NCI-H82 treated with DMSO at 0.1 percent for 48 hours (cell line): ENCODE measurements around the gene FARP2.
"Not testable (repeated sequence)": the region's sequence is repeated elsewhere in the genome, so short reads cannot be mapped to it uniquely, and the experiment has no call there.

Experiments
- DNase-seq: peaks from one replicate; lab custom pipeline; 2025; ENCODE audit not compliant: unreplicated experiment; lab: John Stamatoyannopoulos, UW

Gene FARP2

GRCh38 chr2:241501099-241501541 lies 145.0 kb downstream of the FARP2 start:
- DNase-seq: no peak

GRCh38 chr2:241501551-241501950 lies 145.5 kb downstream of the FARP2 start:
- no peak for DNase-seq

GRCh38 chr2:241502281-241502680 lies 146.2 kb downstream of the FARP2 start:
- no peak for DNase-seq

- no peak for DNase-seq
Measured at GRCh38 chr2:241503776-241504392, 147.8 kb downstream of the FARP2 start.

- DNase-seq: no peak
Measured at GRCh38 chr2:241505086-241505780, 149.1 kb downstream of the FARP2 start.

- no peak for DNase-seq
Measured at GRCh38 chr2:241505781-241506201, 149.7 kb downstream of the FARP2 start.

GRCh38 chr2:241506317-241506716 lies 150.2 kb downstream of the FARP2 start:
- DNase-seq: not testable (repeated sequence)

GRCh38 chr2:241506793-241507429 lies 150.8 kb downstream of the FARP2 start:
- DNase-seq: no peak

GRCh38 chr2:241507430-241508239 lies 151.6 kb downstream of the FARP2 start:
- no peak for DNase-seq

- peak; percentile 89 for DNase-seq
Measured at GRCh38 chr2:241508240-241509154, 152.4 kb downstream of the FARP2 start, which contains the start of gene STK25. TSS of gene STK25 (minus strand) at chr2:241508584. CDS start at chr2:241508035, 549 bp downstream.

GRCh38 chr2:241509155-241509784 lies 153.2 kb downstream of the FARP2 start:
- DNase-seq: no peak

GRCh38 chr2:241511091-241511741 lies 155.1 kb downstream of the FARP2 start:
- no peak for DNase-seq

GRCh38 chr2:241514553-241514952 lies 158.5 kb downstream of the FARP2 start:
- no peak for DNase-seq

GRCh38 chr2:241514986-241515737 lies 159.1 kb downstream of the FARP2 start:
- DNase-seq: no peak

GRCh38 chr2:241516520-241516965 lies 160.5 kb downstream of the FARP2 start:
- no peak for DNase-seq

- DNase-seq: no peak
Measured at GRCh38 chr2:241517297-241517696, 161.2 kb downstream of the FARP2 start.

- DNase-seq: no peak
Measured at GRCh38 chr2:241519669-241520068, 163.6 kb downstream of the FARP2 start.

GRCh38 chr2:241522477-241522876 lies 166.4 kb downstream of the FARP2 start:
- DNase-seq: no peak
